ENCODE measurements around the gene PRKCZ. TPM values are rescaled to one million over a fixed set of nuclear protein-coding genes. Genes with fewer than 3 reads are reported as not detected.

PRKCZ gene
- total and polyA plus RNA-seq, 2 of the 4 experiments (the other 2 are of a cell fraction), result 2.0 to 3.5 TPM

- H3K27me3 ChIP-seq (ENCODE audit: control insufficient read depth, insufficient read depth, low read length), result peaks cover 18% of the 10 kb centered on the region
- no peaks in the 10 kb centered on the region for H3K79me1 ChIP-seq (ENCODE audit: low read depth in 1 of 2, low read length in 2 of 2)
- H3K4me3 ChIP-seq (ENCODE audit: insufficient read depth, low read depth, low read length), result no peak overlapping the region
- 83% methylated on average over 7 of the region's 11 CpGs; no CpG with 5 or more reads in 1 of the 2 experiments for WGBS, 2 experiments (ENCODE audit: extremely low coverage in 2 of 2, insufficient read length in 1 of 2)
- no peak overlapping the region for H3K27ac ChIP-seq (ENCODE audit: insufficient read depth, low read length)
- intact Hi-C loops (cut with micrococcal nuclease), result no loop called here
- ATAC-seq (ENCODE audit: low read depth) (no peak), DNase-seq (no peak)
- no peaks in the 10 kb centered on the region for H4K20me1 ChIP-seq (ENCODE audit: insufficient read depth, low read length)
- H2BK15ac ChIP-seq (ENCODE audit: low read depth, low read length), result no peak overlapping the region
- H3K18ac ChIP-seq (ENCODE audit: low read depth, low read length), result no peak overlapping the region
- no peak overlapping the region for H2BK5ac ChIP-seq (ENCODE audit: low read depth, low read length, poor library complexity, severe bottlenecking)
- H4K5ac ChIP-seq (ENCODE audit: low read depth, low read length), result no peak overlapping the region
- H3K23ac ChIP-seq (ENCODE audit: low read depth, low read length), result no peak overlapping the region
- CTCF ChIA-PET, result no interaction called here
- H2AK9ac ChIP-seq (replicated peaks; ENCODE audit: low read depth, low read length, poor library complexity), result no peak overlapping the region
- no peak overlapping the region for H4K91ac ChIP-seq (ENCODE audit: insufficient read depth, low read depth, low read length)
- no peaks in the 10 kb centered on the region for H3K9me1 ChIP-seq (ENCODE audit: insufficient read depth, low read length)
- dilution Hi-C loops (cut with HindIII; ENCODE audit: low sequenced_read_pairs, unreplicated experiment), result no loop called here
- no peak overlapping the region for H2AFZ ChIP-seq (replicated peaks; ENCODE audit: low read length, poor library complexity)
- no peak overlapping the region for H2BK20ac ChIP-seq (ENCODE audit: low read depth, low read length)
- POLR2A ChIA-PET (ENCODE audit: unreplicated experiment), result no interaction called here
- H4K8ac ChIP-seq (ENCODE audit: low read depth in 2 of 2, low read length in 2 of 2), result no peak overlapping the region
- H2AK5ac ChIP-seq (ENCODE audit: low read depth, low read length), result no peak overlapping the region
- H3K4me1 ChIP-seq (ENCODE audit: control insufficient read depth, insufficient read depth, low read length), result peaks cover 3% of the 10 kb centered on the region; the same call in 1 of the 2 replicates
- TF ChIP-seq FOS (IDR thresholded peaks at IDR 0.05; ENCODE audit: low read depth, low read length) (no peak), NFE2L2 (IDR thresholded peaks at IDR 0.05; ENCODE audit: low read depth, low read length) (no peak), CTCF (conservative IDR thresholded peaks at IDR 0.05; ENCODE audit: low read depth, low read length) (no peak), MAZ (IDR thresholded peaks at IDR 0.05; ENCODE audit: borderline replicate concordance, low read depth, low read length) (no peak), SMC3 (IDR thresholded peaks at IDR 0.05; ENCODE audit: low read depth, low read length) (no peak), MXI1 (IDR thresholded peaks at IDR 0.05; ENCODE audit: borderline replicate concordance, low read depth, low read length) (no peak), RCOR1 (IDR thresholded peaks at IDR 0.05; ENCODE audit: insufficient replicate concordance, low read length) (no peak), ELK1 (IDR thresholded peaks at IDR 0.05; ENCODE audit: borderline replicate concordance, low read depth, low read length) (no peak), CEBPB (IDR thresholded peaks at IDR 0.05; ENCODE audit: low read depth, low read length) (no peak), POLR2A (IDR thresholded peaks at IDR 0.05; ENCODE audit: low read depth, low read length) (no peak), CHD1 (IDR thresholded peaks at IDR 0.05; ENCODE audit: low read depth, low read length) (no peak), RFX5 (IDR thresholded peaks at IDR 0.05; ENCODE audit: low read depth, low read length) (no peak), USF2 (IDR thresholded peaks at IDR 0.05; ENCODE audit: low read depth, low read length) (no peak), RAD21 (IDR thresholded peaks at IDR 0.05; ENCODE audit: low read length) (no peak), BHLHE40 (IDR thresholded peaks at IDR 0.05; ENCODE audit: low read depth, low read length) (no peak)
- no peak overlapping the region for H3K56ac ChIP-seq (ENCODE audit: extremely low read depth, insufficient read depth, low read length)
- in situ Hi-C loops (cut with MboI; ENCODE audit: low sequenced_read_pairs), result no loop called here
- H3K36me3 ChIP-seq (ENCODE audit: control insufficient read depth, insufficient read depth, low read length), result no peaks in the 10 kb centered on the region
- no peak overlapping the region for H3K4ac ChIP-seq (ENCODE audit: low read depth, low read length)
- no peak overlapping the region for H3K14ac ChIP-seq (replicated peaks; ENCODE audit: low read depth, low read length)
- H3K9ac ChIP-seq (ENCODE audit: low read depth, low read length), result no peak overlapping the region
- H3K4me2 ChIP-seq (ENCODE audit: low read depth, low read length), result no peak overlapping the region
- peaks cover 17% of the 10 kb centered on the region for H3K9me3 ChIP-seq (ENCODE audit: control insufficient read depth, insufficient read depth, low read length)
- no peak overlapping the region for H2BK120ac ChIP-seq (ENCODE audit: low read depth, low read length)
- BruUV-seq (replicated peaks), result no TSS peak
Observed at GRCh38 chr1:2098301-2098698, 48.1 kb downstream of the PRKCZ start.
